ENCODE results near the gene IL11.

The IL11 gene

DNA sequence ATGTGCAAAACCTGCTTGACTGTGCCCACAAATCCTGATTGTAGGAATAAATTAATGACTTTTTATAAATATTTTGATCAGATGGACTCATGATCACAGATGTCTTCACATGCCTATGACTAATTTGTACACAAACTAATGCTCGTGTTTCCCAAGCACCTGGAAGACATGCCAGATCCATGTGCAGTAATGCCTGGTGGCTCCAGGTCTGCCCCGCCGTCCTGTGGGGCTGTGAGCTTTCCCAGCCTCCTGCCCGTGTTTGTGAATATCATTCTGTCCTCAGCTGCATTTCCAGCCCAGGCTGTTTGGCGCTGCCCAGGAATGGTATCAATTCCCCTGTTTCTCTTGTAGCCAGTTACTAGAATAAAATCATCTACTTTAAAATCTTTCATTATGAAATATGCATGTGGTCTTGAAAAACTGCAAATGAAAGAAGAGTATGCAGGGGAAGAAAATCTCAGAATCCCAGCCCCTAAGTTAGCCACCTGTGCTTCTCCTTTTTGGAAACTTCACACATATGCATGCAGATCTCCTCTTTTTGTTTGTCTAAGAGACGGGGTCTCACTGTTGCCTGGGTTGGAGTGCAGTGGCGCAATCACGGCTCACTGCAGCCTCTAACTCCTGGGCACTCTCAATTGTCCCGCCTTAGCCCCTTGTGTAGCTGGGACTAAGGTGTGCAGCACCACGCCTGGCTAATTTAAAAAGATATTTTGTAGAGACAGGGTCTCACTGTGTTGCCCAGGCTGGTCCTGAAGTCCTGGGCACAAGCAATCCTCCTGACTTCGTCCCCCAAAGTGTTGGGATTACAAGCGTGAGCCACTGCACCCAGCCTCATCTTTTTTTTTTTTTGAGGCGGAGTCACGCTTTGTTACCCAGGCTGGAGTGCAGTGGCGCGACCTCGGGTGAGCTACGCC is 21.7 kb upstream of the IL11 start:
- no peaks in the 10 kb centered on the region for H3K9me3 ChIP-seq (ENCODE audit: control extremely low read depth in 1 of 5, control insufficient read depth in 4 of 5, insufficient read depth in 2 of 5, low read depth in 1 of 5, low read length in 4 of 5)
- WGBS (ENCODE audit: insufficient coverage) = 97% methylated on average over 9 of the region's 18 CpGs
- no peak for DNase-seq
- POLR2A ChIA-PET = interaction anchor here (2.1 to 3.1 kb wide), 2 partner anchors 7 to 15 kb away, joined by 4 to 14 read pairs; partner anchors contain the start of gene UBE2S
- H3K36me3 ChIP-seq (ENCODE audit: control insufficient read depth in 4 of 4, insufficient read depth in 4 of 4, low read length in 3 of 4) = peaks cover 11 to 52% (median 42%) of the 10 kb centered on the region in 4 experiments
- H3K27me3 ChIP-seq (replicated peaks in 2 of 5; ENCODE audit: control insufficient read depth in 4 of 5, insufficient read depth in 5 of 5, low read length in 4 of 5) = no peaks in the 10 kb centered on the region
- no peak overlapping the region for H3K4me3 ChIP-seq (ENCODE audit: control insufficient read depth in 1 of 7, extremely low read depth in 1 of 7, insufficient read depth in 4 of 7, low read depth in 2 of 7, low read length in 6 of 7)
- H3K4me1 ChIP-seq (ENCODE audit: control extremely low read depth in 1 of 4, control insufficient read depth in 4 of 4, insufficient read depth in 4 of 4, low read length in 3 of 4) = peaks cover 0 to 31% (median 21%) of the 10 kb centered on the region in 4 experiments
- H3K27ac ChIP-seq (ENCODE audit: insufficient read depth in 1 of 2, low read depth in 1 of 2, low read length in 2 of 2, poor library complexity in 1 of 2, severe bottlenecking in 2 of 2) = no peak overlapping the region
- CTCF ChIA-PET = interaction anchor here (5.3 kb wide), 1 partner anchor 27 kb away, joined by 21 read pairs; no protein-coding TSS in a partner anchor

DNA sequence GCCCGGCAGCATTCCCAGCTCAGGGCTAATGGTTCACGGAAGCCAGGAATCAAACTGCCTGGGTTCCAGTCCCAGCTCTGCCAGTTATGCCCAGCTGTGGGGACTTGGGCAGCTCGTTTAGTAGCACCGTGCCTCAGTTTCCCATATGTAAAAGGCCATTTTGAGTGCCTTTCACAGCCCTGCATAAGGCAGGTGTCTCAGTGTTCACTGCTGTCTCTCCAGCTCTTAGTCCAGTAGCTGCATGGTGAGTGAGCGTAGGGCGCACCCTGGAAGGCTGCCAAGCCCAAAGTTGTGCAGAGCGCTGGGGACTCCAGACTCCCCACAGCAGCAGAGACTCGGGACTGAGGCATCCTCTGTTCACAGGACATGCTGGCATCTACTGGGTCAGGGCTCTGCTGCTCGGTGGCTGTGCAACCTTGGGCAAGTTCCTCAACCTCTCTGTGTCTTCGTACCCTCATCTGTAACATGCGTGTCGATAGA is 21.0 kb upstream of the IL11 start:
- POLR2A ChIA-PET = interaction anchor here (2.1 to 3.1 kb wide), 2 partner anchors 8 to 16 kb away, joined by 4 to 14 read pairs; partner anchors contain the start of gene UBE2S
- peak in 1 of 3 donors; percentile 19 for DNase-seq
- WGBS (ENCODE audit: insufficient coverage) = 88% methylated on average over 10 of the region's 12 CpGs
- peaks cover 11 to 52% (median 48%) of the 10 kb centered on the region in 4 experiments for H3K36me3 ChIP-seq (ENCODE audit: control insufficient read depth in 4 of 4, insufficient read depth in 4 of 4, low read length in 3 of 4)
- no peaks in the 10 kb centered on the region for H3K9me3 ChIP-seq (ENCODE audit: control extremely low read depth in 1 of 5, control insufficient read depth in 4 of 5, insufficient read depth in 2 of 5, low read depth in 1 of 5, low read length in 4 of 5)
- H3K27me3 ChIP-seq (replicated peaks in 2 of 5; ENCODE audit: control insufficient read depth in 4 of 5, insufficient read depth in 5 of 5, low read length in 4 of 5) = no peaks in the 10 kb centered on the region
- CTCF ChIA-PET = interaction anchor here (5.3 kb wide), 1 partner anchor 27 kb away, joined by 21 read pairs; no protein-coding TSS in a partner anchor
- no peak overlapping the region for H3K4me3 ChIP-seq (ENCODE audit: control insufficient read depth in 1 of 7, extremely low read depth in 1 of 7, insufficient read depth in 4 of 7, low read depth in 2 of 7, low read length in 6 of 7)
- no peak overlapping the region for H3K27ac ChIP-seq (ENCODE audit: insufficient read depth in 1 of 2, low read depth in 1 of 2, low read length in 2 of 2, poor library complexity in 1 of 2, severe bottlenecking in 2 of 2)
- peaks cover 0 to 39% (median 29%) of the 10 kb centered on the region in 4 experiments for H3K4me1 ChIP-seq (ENCODE audit: control extremely low read depth in 1 of 4, control insufficient read depth in 4 of 4, insufficient read depth in 4 of 4, low read length in 3 of 4)

DNA sequence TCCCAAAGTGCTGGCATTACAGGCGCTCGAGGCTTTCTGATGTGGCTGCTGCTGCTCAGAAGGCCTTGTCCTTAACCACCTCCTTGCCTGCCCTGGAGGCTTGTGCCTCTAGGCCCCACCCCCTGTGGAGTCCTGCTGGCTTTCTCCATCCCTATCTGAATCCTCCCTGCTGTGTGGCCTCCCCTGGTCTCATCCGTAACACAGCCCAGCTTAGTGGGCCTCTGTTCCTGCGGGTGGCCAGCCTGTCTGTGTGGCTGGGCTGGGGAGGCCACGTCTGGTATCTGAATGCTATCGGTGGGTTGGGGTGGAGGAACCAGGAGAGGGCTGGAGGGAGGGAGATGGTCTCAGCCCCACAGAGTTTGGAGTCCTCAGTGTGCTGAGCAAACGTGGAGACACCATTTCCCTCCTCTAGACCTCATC is 20.2 kb upstream of the IL11 start:
- no peaks in the 10 kb centered on the region for H3K9me3 ChIP-seq (ENCODE audit: control extremely low read depth in 1 of 5, control insufficient read depth in 4 of 5, insufficient read depth in 2 of 5, low read depth in 1 of 5, low read length in 4 of 5)
- H3K27ac ChIP-seq (ENCODE audit: insufficient read depth in 1 of 2, low read depth in 1 of 2, low read length in 2 of 2, poor library complexity in 1 of 2, severe bottlenecking in 2 of 2) = no peak overlapping the region
- no peak for DNase-seq
- H3K4me3 ChIP-seq (ENCODE audit: control insufficient read depth in 1 of 7, extremely low read depth in 1 of 7, insufficient read depth in 4 of 7, low read depth in 2 of 7, low read length in 6 of 7) = no peak overlapping the region
- H3K4me1 ChIP-seq (ENCODE audit: control extremely low read depth in 1 of 4, control insufficient read depth in 4 of 4, insufficient read depth in 4 of 4, low read length in 3 of 4) = peaks cover 0 to 42% (median 31%) of the 10 kb centered on the region in 4 experiments
- POLR2A ChIA-PET = interaction anchor here (2.1 to 3.1 kb wide), 2 partner anchors 9 to 17 kb away, joined by 4 to 14 read pairs; partner anchors contain the start of gene UBE2S
- 87% methylated on average over 4 of the region's 7 CpGs for WGBS (ENCODE audit: insufficient coverage)
- H3K27me3 ChIP-seq (replicated peaks in 2 of 5; ENCODE audit: control insufficient read depth in 4 of 5, insufficient read depth in 5 of 5, low read length in 4 of 5) = no peaks in the 10 kb centered on the region
- peaks cover 11 to 52% (median 48%) of the 10 kb centered on the region in 4 experiments for H3K36me3 ChIP-seq (ENCODE audit: control insufficient read depth in 4 of 4, insufficient read depth in 4 of 4, low read length in 3 of 4)
- CTCF ChIA-PET = interaction anchor here (0.9 to 5.3 kb wide), 4 partner anchors 8 to 51 kb away, joined by 3 to 25 read pairs (median 14); partner anchors contain the start of gene KMT5C

DNA sequence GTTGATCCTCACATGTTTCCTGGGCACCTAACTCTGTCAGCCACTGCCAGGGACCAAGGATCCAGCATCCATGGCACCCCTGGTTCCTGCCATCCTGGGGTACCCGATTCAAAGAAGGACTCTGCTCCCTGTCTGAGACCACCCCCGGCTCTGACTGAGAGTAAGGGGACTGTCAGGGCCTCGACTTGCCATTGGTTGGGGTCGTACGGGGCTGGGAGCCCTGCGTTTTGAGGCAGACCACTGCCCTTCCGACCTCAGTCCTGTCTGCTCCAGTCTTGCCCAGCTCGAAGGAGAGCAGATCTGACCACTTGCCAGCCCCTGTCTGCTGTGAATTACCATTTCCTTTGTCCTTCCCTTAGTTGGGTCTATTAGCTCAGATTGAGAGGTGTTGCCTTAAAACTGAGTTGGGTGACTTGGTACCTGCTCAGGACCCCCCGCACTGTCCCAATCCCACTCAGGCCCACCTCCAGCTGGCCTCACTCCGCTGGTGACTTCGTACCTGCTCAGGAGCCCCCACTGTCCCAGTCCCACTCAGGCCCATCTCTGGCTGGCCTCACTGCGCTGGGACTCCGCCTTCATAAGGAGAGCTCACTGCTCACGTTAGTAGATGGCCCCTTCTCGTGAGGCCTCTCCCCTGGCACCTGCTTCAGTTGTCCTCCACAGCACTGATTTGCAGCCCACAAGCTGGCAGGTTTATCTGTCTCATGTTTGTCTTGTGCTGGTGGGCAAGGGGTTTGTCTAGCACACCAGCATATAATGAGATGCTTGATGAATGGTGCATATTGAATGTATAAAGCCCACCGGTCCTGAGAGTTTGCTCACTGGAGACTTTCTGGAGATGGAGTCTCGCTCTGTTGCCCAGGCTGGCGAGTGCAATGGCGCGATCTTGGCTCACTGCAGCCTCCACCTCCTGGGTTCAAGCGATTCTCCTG is 19.4 kb upstream of the IL11 start:
- DNase-seq = no peak
- ChIA-PET POLR2A (interaction anchor here (0.9 to 3.1 kb wide), 3 partner anchors 9 to 18 kb away, joined by 3 to 14 read pairs (median 4); partner anchors contain the start of gene UBE2S), CTCF (interaction anchor here (0.9 to 5.3 kb wide), 6 partner anchors 9 to 143 kb away, joined by 3 to 25 read pairs (median 6); partner anchors contain the start of gene KMT5C)
- no peak overlapping the region for H3K4me3 ChIP-seq (ENCODE audit: control insufficient read depth in 1 of 7, extremely low read depth in 1 of 7, insufficient read depth in 4 of 7, low read depth in 2 of 7, low read length in 6 of 7)
- no peaks in the 10 kb centered on the region for H3K27me3 ChIP-seq (replicated peaks in 2 of 5; ENCODE audit: control insufficient read depth in 4 of 5, insufficient read depth in 5 of 5, low read length in 4 of 5)
- peaks cover 11 to 52% (median 48%) of the 10 kb centered on the region in 4 experiments for H3K36me3 ChIP-seq (ENCODE audit: control insufficient read depth in 4 of 4, insufficient read depth in 4 of 4, low read length in 3 of 4)
- H3K9me3 ChIP-seq (ENCODE audit: control extremely low read depth in 1 of 5, control insufficient read depth in 4 of 5, insufficient read depth in 2 of 5, low read depth in 1 of 5, low read length in 4 of 5) = no peaks in the 10 kb centered on the region
- H3K4me1 ChIP-seq (ENCODE audit: control extremely low read depth in 1 of 4, control insufficient read depth in 4 of 4, insufficient read depth in 4 of 4, low read length in 3 of 4) = peaks cover 0 to 47% (median 37%) of the 10 kb centered on the region in 4 experiments
- H3K27ac ChIP-seq (ENCODE audit: insufficient read depth in 1 of 2, low read depth in 1 of 2, low read length in 2 of 2, poor library complexity in 1 of 2, severe bottlenecking in 2 of 2) = peak overlapping the region in 1 of 2 experiments; percentile 22
- WGBS (ENCODE audit: insufficient coverage) = 95% methylated on average over 19 of the region's 21 CpGs

DNA sequence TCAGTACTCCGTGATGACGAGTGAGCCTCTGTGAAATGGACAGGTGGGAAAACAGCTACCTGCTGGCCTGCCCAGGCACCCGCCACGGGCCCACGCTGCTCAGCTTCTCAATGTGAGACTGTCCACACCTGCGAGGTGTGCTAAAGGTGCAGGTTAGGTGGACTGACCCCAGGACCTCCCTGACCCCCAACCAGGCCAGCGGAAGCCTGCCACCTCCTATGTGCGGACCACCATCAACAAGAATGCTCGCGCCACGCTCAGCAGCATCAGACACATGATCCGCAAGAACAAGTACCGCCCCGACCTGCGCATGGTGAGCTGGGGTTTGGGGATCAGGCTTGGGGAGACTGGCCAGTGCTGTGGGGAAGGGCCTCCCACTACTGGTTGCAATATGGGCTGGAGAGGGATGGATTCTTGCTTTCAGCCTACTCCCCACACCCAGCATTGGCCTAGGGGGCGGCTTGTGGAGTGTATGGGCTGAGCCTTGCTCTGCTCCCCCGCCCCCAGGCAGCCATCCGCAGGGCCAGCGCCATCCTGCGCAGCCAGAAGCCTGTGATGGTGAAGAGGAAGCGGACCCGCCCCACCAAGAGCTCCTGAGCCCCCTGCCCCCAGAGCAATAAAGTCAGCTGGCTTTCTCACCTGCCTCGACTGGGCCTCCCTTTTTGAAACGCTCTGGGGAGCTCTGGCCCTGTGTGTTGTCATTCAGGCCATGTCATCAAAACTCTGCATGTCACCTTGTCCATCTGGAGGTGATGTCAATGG is 17.7 kb upstream of the IL11 start:
- Histone ChIP-seq H3K4me1 (ENCODE audit: control extremely low read depth in 1 of 4, control insufficient read depth in 4 of 4, insufficient read depth in 4 of 4, low read length in 3 of 4) (peaks cover 0 to 59% (median 49%) of the 10 kb centered on the region in 4 experiments), H3K27me3 (replicated peaks in 2 of 5; ENCODE audit: control insufficient read depth in 4 of 5, insufficient read depth in 5 of 5, low read length in 4 of 5) (no peaks in the 10 kb centered on the region), H3K4me3 (ENCODE audit: control insufficient read depth in 1 of 7, extremely low read depth in 1 of 7, insufficient read depth in 4 of 7, low read depth in 2 of 7, low read length in 6 of 7) (peak overlapping the region in 5 of 7 experiments; percentile 84 to 99 (median 99)), H3K27ac (ENCODE audit: insufficient read depth in 1 of 2, low read depth in 1 of 2, low read length in 2 of 2, poor library complexity in 1 of 2, severe bottlenecking in 2 of 2) (peak overlapping the region; percentile 80 to 95), H3K9me3 (ENCODE audit: control extremely low read depth in 1 of 5, control insufficient read depth in 4 of 5, insufficient read depth in 2 of 5, low read depth in 1 of 5, low read length in 4 of 5) (no peaks in the 10 kb centered on the region), H3K36me3 (ENCODE audit: control insufficient read depth in 4 of 4, insufficient read depth in 4 of 4, low read length in 3 of 4) (peaks cover 11 to 52% (median 48%) of the 10 kb centered on the region in 4 experiments)
- 89% methylated on average over 19 of the region's 24 CpGs for WGBS (ENCODE audit: insufficient coverage)
- DNase-seq = no peak
- POLR2A ChIA-PET = interaction anchor here (0.6 to 2.2 kb wide), 5 partner anchors 10 to 87 kb away, joined by 3 to 14 read pairs (median 3); partner anchors contain the start of gene UBE2S
- CTCF ChIA-PET = interaction anchor here (1.0 to 5.3 kb wide), 5 partner anchors 11 to 142 kb away, joined by 3 to 25 read pairs (median 6); no protein-coding TSS in a partner anchor

Data from common myeloid progenitor, CD34-positive (primary cell).